Middle frontal gyrus (tissue), 1 donor: Measurements from ENCODE around the gene ZNF728.
"Not testable (repeated sequence)": the region's sequence is repeated elsewhere in the genome, so short reads cannot be mapped to it uniquely, and the experiment has no call there.

Experiments used
- DNase-seq: peaks from one replicate; pipeline ENCODE4 v3.0.0-alpha.2; 2015; ENCODE audit warnings: low spot score; ENCODE audit errors: extremely low spot score

The ZNF728 gene

GRCh38 chr19:23002690-23003422, at the start of gene ZNF728:
ZNF728 (minus strand) TSS chr19:23003176; CDS start chr19:23003030, 146 bp downstream.
- no peak for DNase-seq

GRCh38 chr19:23052349-23052748, 49.4 kb upstream of the ZNF728 start:
- DNase-seq, result no peak

- no peak for DNase-seq
These were observed 46.3 kb upstream of the ZNF728 start for GRCh38 chr19:23049256-23049655.

GRCh38 chr19:23046743-23047142, 43.8 kb upstream of the ZNF728 start:
- no peak for DNase-seq

GRCh38 chr19:23033721-23034120, 30.7 kb upstream of the ZNF728 start:
- DNase-seq, result no peak

GRCh38 chr19:23015660-23016059, 12.7 kb upstream of the ZNF728 start:
- DNase-seq, result no peak

DNA sequence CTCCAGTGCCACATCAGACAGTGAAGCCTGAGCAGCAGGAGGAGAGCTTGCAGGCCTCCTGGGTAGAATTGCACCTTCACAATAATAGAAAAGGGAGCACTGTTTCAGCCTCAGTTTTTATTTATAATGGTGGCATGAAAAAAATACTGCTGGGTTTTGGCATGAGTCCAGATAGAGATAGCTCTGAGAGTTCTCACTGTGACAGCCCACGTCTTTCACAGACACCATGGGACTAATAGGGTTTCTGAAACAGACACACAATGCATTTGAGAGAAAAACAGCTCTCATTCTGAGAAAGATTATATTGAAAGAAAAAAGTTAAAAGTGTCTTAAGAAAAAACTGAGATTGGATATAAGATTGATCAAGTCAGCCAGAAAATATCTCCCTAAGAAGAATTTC, 8.0 kb downstream of the ZNF728 start:
- DNase-seq, result not testable (repeated sequence)

- no peak for DNase-seq
These were observed 26.7 kb downstream of the ZNF728 start for GRCh38 chr19:22976248-22976647.

- not testable (repeated sequence) for DNase-seq
These were observed 27.3 kb downstream of the ZNF728 start for GRCh38 chr19:22975546-22976136.

DNA sequence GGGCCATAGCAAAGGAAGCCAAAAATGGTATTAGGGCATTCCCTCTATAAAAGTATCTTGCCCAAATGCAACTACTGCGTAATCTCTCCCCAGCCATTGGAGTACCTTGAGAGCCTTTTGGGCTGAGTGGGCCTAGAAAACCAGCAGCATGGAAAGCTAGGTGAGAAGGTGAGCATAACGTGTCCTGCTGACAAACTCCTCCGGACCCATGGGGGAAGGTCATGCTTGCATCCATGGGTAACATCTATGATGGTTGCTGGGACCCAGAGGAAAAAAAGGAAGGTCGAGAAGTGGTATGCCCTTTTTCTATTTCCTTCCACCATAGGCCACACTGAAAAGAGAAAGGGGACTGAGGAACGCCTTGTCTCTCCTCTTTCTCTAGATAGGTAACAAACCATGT, 57.4 kb downstream of the ZNF728 start:
- DNase-seq, result no peak

GRCh38 chr19:22935151-22935550, 67.8 kb downstream of the ZNF728 start:
- no peak for DNase-seq

GRCh38 chr19:22927576-22927975, 75.4 kb downstream of the ZNF728 start:
- DNase-seq, result not testable (repeated sequence)

GRCh38 chr19:22925181-22925580, 77.8 kb downstream of the ZNF728 start:
- not testable (repeated sequence) for DNase-seq
